GM19397 (cell line): Measurements from ENCODE around the gene ARHGEF4.

ENCODE experiments used
- ATAC-seq: cut with Tn5 transposase; IDR thresholded peaks from one replicate; pipeline ENCODE4 v1.9.1; 2021; ENCODE audit warnings: mild to moderate bottlenecking, moderate library complexity; ENCODE audit not compliant: unreplicated experiment

ARHGEF4 gene

GRCh38 chr2:131005216-131005935, 168.7 kb downstream of the ARHGEF4 start:
- ATAC-seq: no peak

- ATAC-seq: no peak
Observed at GRCh38 chr2:131006561-131006960, 169.8 kb downstream of the ARHGEF4 start.

GRCh38 chr2:131008967-131009366, 172.3 kb downstream of the ARHGEF4 start:
- no peak for ATAC-seq

- ATAC-seq: no peak
Observed at GRCh38 chr2:131009713-131010475, 173.2 kb downstream of the ARHGEF4 start.

- ATAC-seq: no peak
Observed at GRCh38 chr2:131010566-131010965, 173.9 kb downstream of the ARHGEF4 start.

- ATAC-seq: no peak
Observed at GRCh38 chr2:131011486-131011885, 174.8 kb downstream of the ARHGEF4 start.

GRCh38 chr2:131014141-131014540, 177.4 kb downstream of the ARHGEF4 start:
- ATAC-seq: no peak

GRCh38 chr2:131015764-131016163, 179.1 kb downstream of the ARHGEF4 start:
- ATAC-seq: no peak

GRCh38 chr2:131016826-131017741, 180.4 kb downstream of the ARHGEF4 start:
- no peak for ATAC-seq

- ATAC-seq: no peak
Observed at GRCh38 chr2:131022731-131023130, 186.0 kb downstream of the ARHGEF4 start.

GRCh38 chr2:131023758-131024157, 187.0 kb downstream of the ARHGEF4 start:
- ATAC-seq: no peak

- no peak for ATAC-seq
Observed at GRCh38 chr2:131026919-131027318, 190.2 kb downstream of the ARHGEF4 start.

GRCh38 chr2:131027566-131028528, 191.1 kb downstream of the ARHGEF4 start:
- no peak for ATAC-seq

- ATAC-seq: no peak
Observed at GRCh38 chr2:131029812-131030211, 193.1 kb downstream of the ARHGEF4 start.

GRCh38 chr2:131030478-131030971, 193.8 kb downstream of the ARHGEF4 start:
- ATAC-seq: no peak

GRCh38 chr2:131031431-131031841, 194.7 kb downstream of the ARHGEF4 start:
- ATAC-seq: no peak

- no peak for ATAC-seq
Observed at GRCh38 chr2:131031875-131032274, 195.2 kb downstream of the ARHGEF4 start.

GRCh38 chr2:131032393-131032836, 195.7 kb downstream of the ARHGEF4 start:
- no peak for ATAC-seq

- ATAC-seq: no peak
Observed at GRCh38 chr2:131033786-131034121, 197.0 kb downstream of the ARHGEF4 start.
